Left cardiac atrium (tissue), 4 donors: Measurements from ENCODE around the gene DEFB124. TPM values are rescaled to one million over a fixed set of nuclear protein-coding genes. Genes with fewer than 3 reads are reported as not detected.
"Not testable (repeated sequence)": the region's sequence is repeated elsewhere in the genome, so short reads cannot be mapped to it uniquely, and the experiment has no call there.

Experiments
- ATAC-seq, 2 donors: fragments of 200-7000 bp; cut with Tn5 transposase; one replicate each; pipeline ENCODE4 v1.9.1; 2020; ENCODE audit warnings: mild to moderate bottlenecking in 2 of 2, moderate library complexity in 2 of 2
- DNase-seq: peaks from one replicate; pipeline ENCODE4 v3.0.0-alpha.2; 2020
- intact Hi-C, 2 donors: fragments of 100-400 bp; cut with DNase I; formaldehyde crosslinking; loops; one replicate each; pipeline versions ENCODE4 v1.14.1 to v1.15.1; 2022 to 2023
- total RNA-seq, 2 donors: library from RNA; stranded (reverse); fragmentation: NEBNext Ultra II Directional; extraction: Animal tissue kit (Norgen Biotek cat#: 25700); gene quantifications; one replicate each; pipeline ENCODE4 v1.2.1, GENCODE V29; 2021
- donor health status: DM: no; HTN: yes; CAD: no.
- donor health status: DM: no; HTN: yes; CAD: no; lungs with severe emphysema.
- donor health status: DM: yes; HTN: yes; CAD: no.
- donor health status: Dilated cardiomyopathy.

Gene DEFB124
- total RNA-seq, 2 donors from 2014 or later, result 0.44 TPM; not detected in 1

DNA sequence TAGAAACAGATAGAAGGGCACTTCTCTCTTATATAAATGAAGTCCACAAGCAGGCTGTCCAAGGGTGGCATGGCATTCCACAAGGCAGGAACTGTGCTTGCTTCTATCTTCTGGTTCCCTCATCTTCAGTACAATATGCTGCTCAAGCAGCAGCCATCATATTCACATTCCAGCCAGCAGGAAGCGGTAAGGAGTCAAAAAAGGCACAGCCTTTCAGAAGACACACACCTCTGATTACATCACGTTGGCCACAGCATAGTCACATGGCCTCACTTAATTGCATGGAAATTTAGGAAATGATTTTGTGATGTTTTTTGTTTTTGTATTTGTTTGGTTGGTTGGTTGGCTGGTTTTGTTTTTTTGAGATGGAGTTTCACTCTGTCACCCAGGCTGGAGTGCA, 19.2 kb upstream of the DEFB124 start:
- no peak for DNase-seq

DNA sequence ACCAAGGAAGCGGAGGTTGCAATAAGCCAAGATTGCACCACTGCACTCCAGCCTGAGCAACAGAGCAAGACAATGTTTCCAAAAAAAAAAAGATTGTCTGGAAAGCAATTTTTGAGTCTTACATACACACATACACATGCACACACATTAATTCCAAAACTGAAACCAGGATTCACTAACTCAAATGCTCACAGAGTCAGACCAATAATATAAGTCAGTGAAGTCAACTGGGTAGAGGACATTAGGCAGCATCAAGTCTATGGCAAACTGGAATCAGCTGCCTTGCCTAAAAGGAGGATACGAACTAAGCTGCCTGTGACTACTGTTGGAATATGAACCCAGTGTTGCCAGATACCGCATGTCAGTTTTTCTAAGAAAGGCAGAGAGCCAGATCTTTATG, 15.8 kb upstream of the DEFB124 start:
- no peak for ATAC-seq
- intact Hi-C loops, result no loop called here
- DNase-seq, result no peak

More for the DNA sequence above, 19.2 kb upstream of the DEFB124 start:
- intact Hi-C loops, result no loop called here
- ATAC-seq, result no peak

DNA sequence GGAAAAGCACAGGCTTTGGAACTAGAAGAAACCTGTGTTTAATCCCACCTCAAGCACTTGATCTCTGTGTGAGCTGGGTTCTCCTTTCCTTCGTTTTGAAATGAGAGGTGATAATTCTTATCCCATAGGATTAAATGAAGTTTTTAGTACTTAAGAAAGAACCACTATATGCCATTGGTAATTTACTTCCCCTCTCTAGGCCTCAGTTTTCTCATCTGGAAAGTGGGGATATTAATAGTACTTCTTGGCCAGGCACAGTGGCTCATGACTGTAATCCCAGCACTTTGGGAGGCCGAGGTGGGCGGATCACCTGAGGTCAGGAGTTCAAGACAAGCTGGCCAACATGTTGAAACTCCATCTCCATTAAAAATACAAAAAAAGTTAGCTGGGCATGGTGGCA, 14.2 kb upstream of the DEFB124 start:
- no peak for ATAC-seq
- no peak for DNase-seq
- intact Hi-C loops, result no loop called here

DNA sequence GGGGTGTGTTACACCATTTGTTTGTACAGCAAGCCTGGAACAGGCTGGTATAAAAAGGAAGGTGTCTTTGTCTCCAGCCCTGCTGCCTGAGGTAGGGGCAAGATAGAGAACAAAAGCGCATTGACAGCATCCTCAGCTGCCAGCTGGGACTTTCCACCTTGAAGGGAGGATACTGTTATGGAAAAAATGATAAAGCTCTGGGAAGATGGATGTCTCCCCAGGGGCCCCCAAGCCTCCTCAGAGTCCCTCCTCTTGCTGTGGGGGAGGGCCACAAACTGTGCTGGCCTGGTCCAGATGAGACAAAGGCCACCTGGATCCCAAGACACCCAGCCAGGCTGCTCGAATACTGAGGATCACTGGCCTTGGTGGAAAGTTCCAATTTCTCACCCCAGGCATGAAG, 13.2 kb upstream of the DEFB124 start:
- intact Hi-C loops, result no loop called here
- ATAC-seq, result no peak

GRCh38 chr20:31485450-31486339, 10.8 kb upstream of the DEFB124 start:
- DNase-seq, result peak; percentile 84
- intact Hi-C loops, result no loop called here
- ATAC-seq, result peak; percentile 84 to 88

More for the DNA sequence above, 13.2 kb upstream of the DEFB124 start:
- DNase-seq, result no peak

GRCh38 chr20:31484001-31484400, 9.1 kb upstream of the DEFB124 start:
- intact Hi-C loops, result no loop called here
- no peak for DNase-seq
- peak in 1 of 2 donors; percentile 33 for ATAC-seq

GRCh38 chr20:31476643-31477215, 1.8 kb upstream of the DEFB124 start:
- intact Hi-C loops, result no loop called here
- ATAC-seq, result peak in 1 of 2 donors; percentile 18
- no peak for DNase-seq

- DNase-seq (no peak), ATAC-seq (no peak)
- intact Hi-C loops, result no loop called here
Observed at GRCh38 chr20:31476294-31476585, 1.3 kb upstream of the DEFB124 start.

GRCh38 chr20:31475472-31476293, 756 bp upstream of the DEFB124 start:
- ATAC-seq (peak; percentile 19 to 32), DNase-seq (no peak)
- intact Hi-C loops, result no loop called here

GRCh38 chr20:31474097-31474436, 860 bp downstream of the DEFB124 start:
- DNase-seq, result no peak
- ATAC-seq, result no peak
- intact Hi-C loops, result no loop called here

DNA sequence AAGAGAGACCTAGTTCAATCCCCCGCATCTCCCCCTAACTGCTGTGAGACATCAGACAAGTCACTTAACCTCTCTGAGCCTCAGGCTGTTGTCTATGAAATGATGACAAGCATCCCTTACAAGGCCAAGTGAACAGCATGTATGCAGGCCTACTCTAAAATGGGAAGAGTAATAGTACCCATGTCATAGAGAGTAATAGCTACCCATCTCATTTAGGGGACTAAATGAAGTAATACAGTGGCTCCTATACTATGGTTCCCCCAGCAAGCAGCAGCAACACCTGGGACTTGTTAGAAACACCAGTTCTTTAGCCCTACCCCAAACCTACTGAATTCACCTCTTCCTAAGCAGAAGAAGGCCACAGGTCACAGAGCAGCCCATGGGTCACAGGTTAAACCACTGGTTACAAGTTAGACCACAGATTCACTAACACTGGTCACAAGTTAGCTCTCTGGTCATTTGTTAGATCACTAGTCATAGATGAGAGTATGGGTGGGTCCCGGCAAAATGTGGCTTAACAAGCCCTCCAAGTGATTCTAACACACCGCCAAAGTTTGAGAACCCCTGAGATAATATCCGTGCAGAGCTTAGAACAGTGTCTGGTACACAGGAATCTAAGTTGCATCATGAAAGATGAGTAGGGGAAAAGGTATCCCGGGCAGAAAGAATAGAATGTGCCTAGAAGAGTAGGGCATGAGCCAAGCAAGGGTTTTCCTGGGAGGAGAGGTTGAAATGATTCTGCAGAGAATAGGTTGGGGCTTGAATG, 1.4 kb downstream of the DEFB124 start:
- intact Hi-C loops, result no loop called here
- no peak for DNase-seq
- no peak for ATAC-seq

GRCh38 chr20:31472395-31473330, 2.3 kb downstream of the DEFB124 start:
- DNase-seq (peak; percentile 54), ATAC-seq (no peak)
- intact Hi-C loops, result no loop called here

- DNase-seq, ATAC-seq, intact Hi-C loops: not testable (repeated sequence)
Observed at GRCh38 chr20:31470946-31471345, 4.0 kb downstream of the DEFB124 start.

DNA sequence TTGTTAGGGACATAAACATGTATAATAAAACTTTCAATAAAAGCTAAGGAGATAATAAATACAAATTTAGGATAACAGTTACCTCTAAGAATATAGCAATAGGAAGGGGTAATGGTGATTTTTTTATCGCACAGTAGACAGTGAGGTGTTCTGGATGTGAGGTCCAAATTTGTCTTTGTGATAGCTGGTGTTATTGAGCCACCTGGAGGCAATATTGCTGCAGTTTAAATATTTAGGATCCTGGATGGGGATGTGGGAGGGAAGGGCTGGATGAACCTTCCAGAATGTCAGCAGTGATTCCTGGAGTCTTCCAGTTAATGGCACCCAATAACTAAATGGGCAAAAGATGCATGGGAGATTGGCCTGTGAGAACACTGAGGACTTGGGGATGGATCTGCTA, 20.6 kb downstream of the DEFB124 start:
- DNase-seq, result no peak
- intact Hi-C loops, result no loop called here
- no peak for ATAC-seq

DNA sequence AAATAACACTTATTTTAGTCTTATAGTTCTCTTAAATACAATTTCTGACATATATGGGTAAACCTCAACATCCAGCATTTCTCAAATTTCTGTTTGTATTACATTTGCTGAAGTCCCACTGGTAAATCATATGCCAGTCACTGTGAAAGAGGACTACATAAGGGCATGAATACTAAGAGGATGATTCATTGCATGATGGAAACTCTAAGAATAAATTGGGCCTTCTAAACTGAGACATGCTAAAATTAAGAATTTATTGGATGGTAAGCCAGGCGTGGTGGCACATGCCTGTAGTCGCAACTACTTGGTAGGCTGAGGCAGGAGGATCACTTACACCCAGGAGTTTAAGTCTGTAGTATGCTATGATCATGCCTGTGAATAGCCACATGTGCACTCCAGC, 22.4 kb downstream of the DEFB124 start:
- DNase-seq (no peak), ATAC-seq (no peak)
- intact Hi-C loops, result no loop called here

- intact Hi-C loops, result no loop called here
- DNase-seq, result no peak
- no peak for ATAC-seq
Observed at GRCh38 chr20:31449511-31450414, 25.2 kb downstream of the DEFB124 start.

- ATAC-seq (no peak), DNase-seq (no peak)
- intact Hi-C loops, result no loop called here
Observed at GRCh38 chr20:31446084-31446819, 28.7 kb downstream of the DEFB124 start.
